OCI-LY7 (cell line): ENCODE measurements around the gene PCDH12. TPM values are rescaled to one million over a fixed set of nuclear protein-coding genes. Genes with fewer than 3 reads are reported as not detected.

Experiments
- BruUV-seq: library from RNA; stranded (reverse); fragments of 400-500 nt; replicated peaks from 2 replicates; lab custom pipeline; 2021; lab: Mats Ljungman, UMichigan
- CTCF ChIA-PET: fragments of 300-600 bp; sonication (Branson Sonifier 250); formaldehyde crosslinking; loops from one replicate; lab custom pipeline; 2022; ENCODE audit warnings: antibody characterized with exemption; ENCODE audit not compliant: unreplicated experiment; lab: Charles Lee
- POLR2A ChIA-PET: fragments of 300-600 bp; sonication (Branson Sonifier 250); formaldehyde crosslinking; loops from one replicate; lab custom pipeline; 2022; ENCODE audit warnings: antibody characterized with exemption; lab: Charles Lee
- DNase-seq: peaks from one replicate; pipeline ENCODE4 v3.0.0-alpha.2; 2015; ENCODE audit warnings: low spot score
- H2AFZ ChIP-seq: fragments of 200-600 bp; sonication (generic), shearing (Covaris generic); 2 replicates; pipeline ENCODE4 v1.6.1; 2014; ENCODE audit warnings: mild to moderate bottlenecking, antibody characterized with exemption, low read length, moderate library complexity
- H3K27ac ChIP-seq: fragments of 200-600 bp; sonication (generic); 2 replicates; pipeline ENCODE4 v1.5.1; 2014; ENCODE audit warnings: mixed run types, low read depth, mild to moderate bottlenecking, moderate library complexity, low read length, inconsistent platforms; ENCODE audit not compliant: poor library complexity, severe bottlenecking
- H3K36me3 ChIP-seq: fragments of 200-600 bp; sonication (generic); 2 replicates; pipeline ENCODE4 v1.6.1; 2014; ENCODE audit warnings: mild to moderate bottlenecking, antibody characterized with exemption, low read length, moderate library complexity, mixed read lengths; ENCODE audit not compliant: insufficient read depth
- H3K4me1 ChIP-seq: fragments of 200-600 bp; sonication (generic); 2 replicates; pipeline ENCODE4 v1.5.1; 2014; ENCODE audit warnings: mild to moderate bottlenecking, low read length; ENCODE audit not compliant: insufficient read depth, poor library complexity, severe bottlenecking
- H3K4me2 ChIP-seq: fragments of 200-600 bp; sonication (generic); 2 replicates; pipeline ENCODE4 v1.6.1; 2014; ENCODE audit warnings: mild to moderate bottlenecking, low read length
- H3K4me3 ChIP-seq: fragments of 200-600 bp; sonication (generic); 2 replicates; pipeline ENCODE4 v1.5.1; 2014; ENCODE audit warnings: mild to moderate bottlenecking, low read depth, low read length; ENCODE audit not compliant: poor library complexity, severe bottlenecking
- H3K79me2 ChIP-seq: fragments of 200-600 bp; sonication (generic); 2 replicates; pipeline ENCODE4 v1.6.1; 2016; ENCODE audit warnings: low read depth, mild to moderate bottlenecking, low read length, moderate library complexity, mixed read lengths; ENCODE audit not compliant: insufficient read depth
- H3K9me2 ChIP-seq: fragments of 200-600 bp; sonication (generic); 2 replicates; pipeline ENCODE4 v1.6.1; 2016; ENCODE audit warnings: mild to moderate bottlenecking, low read length, mixed read lengths; ENCODE audit not compliant: insufficient read depth
- H3K9me3 ChIP-seq: fragments of 200-600 bp; sonication (generic); 2 replicates; pipeline ENCODE4 v1.6.1; 2014; ENCODE audit warnings: mild to moderate bottlenecking, mixed run types, low read length, mixed read lengths
- H4K20me1 ChIP-seq: fragments of 200-600 bp; sonication (generic); 2 replicates; pipeline ENCODE4 v1.6.1; 2014; ENCODE audit warnings: mild to moderate bottlenecking, antibody characterized with exemption, low read length, moderate library complexity, mixed read lengths; ENCODE audit not compliant: insufficient read depth
- EZH2phosphoT487 ChIP-seq: fragments of 200-600 bp; sonication (generic); IDR thresholded peaks from 2 replicates; pipeline ENCODE4 v1.6.1; 2018; ENCODE audit warnings: low read depth, borderline replicate concordance, mild to moderate bottlenecking, mixed run types, antibody characterized with exemption, low read length, moderate library complexity, mixed read lengths
- intact Hi-C: fragments of 100-400 bp; cut with micrococcal nuclease; formaldehyde crosslinking; loops from one replicate; pipeline ENCODE4 v1.10.0; 2022; ENCODE audit not compliant: unreplicated experiment
- total RNA-seq, 2 experiments: library from RNA; depleted of rRNA in 1 of 2; stranded (reverse); fragments of >200 nt in 1 of 2; shearing (Covaris generic) in 1 of 2; gene quantifications; 2 replicates each; pipeline ENCODE4 v1.2.3, GENCODE V29; 2014 to 2022
- TF ChIP-seq, protein P1 (sequence below): fragments of 200-600 bp; sonication (generic); conservative IDR thresholded peaks from 2 replicates; pipeline ENCODE4 v1.5.1; 2014; ENCODE audit warnings: mild to moderate bottlenecking, antibody characterized with exemption, low read length, moderate library complexity, mixed read lengths

The PCDH12 gene
- total RNA-seq, 2 experiments from 2014 or later = 0.03 TPM; not detected in 1

DNA sequence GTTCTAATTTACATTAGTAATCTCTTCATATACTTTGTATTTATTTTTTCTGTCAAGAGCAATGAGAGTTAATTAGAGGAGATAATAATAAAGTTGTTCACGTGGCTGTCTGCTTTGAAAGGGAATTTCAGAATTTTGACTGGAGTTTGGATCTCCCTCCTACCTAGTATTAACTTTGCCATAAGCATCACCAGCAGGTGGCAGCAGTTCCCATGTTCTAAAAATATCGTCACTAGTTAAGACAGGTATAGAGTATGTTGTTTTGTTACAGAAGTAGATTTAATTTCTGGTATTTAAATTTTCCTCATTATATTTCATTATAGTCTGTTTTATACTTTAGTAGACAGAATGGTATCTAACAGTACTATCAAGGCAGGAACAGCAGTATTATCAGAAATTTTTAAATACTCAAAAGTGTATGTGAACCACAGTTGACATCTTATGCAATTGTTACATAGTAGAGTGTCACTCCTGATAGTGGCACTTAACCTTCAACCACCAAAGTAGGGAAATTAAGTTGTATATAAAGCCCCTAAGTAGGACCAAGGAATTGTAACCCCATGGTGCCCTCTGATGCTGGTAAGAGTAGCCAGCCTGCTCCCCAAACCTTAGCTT lies 34.5 kb upstream of the PCDH12 start:
- ChIA-PET POLR2A (no interaction called here), CTCF (no interaction called here)
- TF ChIP-seq, protein P1, sequence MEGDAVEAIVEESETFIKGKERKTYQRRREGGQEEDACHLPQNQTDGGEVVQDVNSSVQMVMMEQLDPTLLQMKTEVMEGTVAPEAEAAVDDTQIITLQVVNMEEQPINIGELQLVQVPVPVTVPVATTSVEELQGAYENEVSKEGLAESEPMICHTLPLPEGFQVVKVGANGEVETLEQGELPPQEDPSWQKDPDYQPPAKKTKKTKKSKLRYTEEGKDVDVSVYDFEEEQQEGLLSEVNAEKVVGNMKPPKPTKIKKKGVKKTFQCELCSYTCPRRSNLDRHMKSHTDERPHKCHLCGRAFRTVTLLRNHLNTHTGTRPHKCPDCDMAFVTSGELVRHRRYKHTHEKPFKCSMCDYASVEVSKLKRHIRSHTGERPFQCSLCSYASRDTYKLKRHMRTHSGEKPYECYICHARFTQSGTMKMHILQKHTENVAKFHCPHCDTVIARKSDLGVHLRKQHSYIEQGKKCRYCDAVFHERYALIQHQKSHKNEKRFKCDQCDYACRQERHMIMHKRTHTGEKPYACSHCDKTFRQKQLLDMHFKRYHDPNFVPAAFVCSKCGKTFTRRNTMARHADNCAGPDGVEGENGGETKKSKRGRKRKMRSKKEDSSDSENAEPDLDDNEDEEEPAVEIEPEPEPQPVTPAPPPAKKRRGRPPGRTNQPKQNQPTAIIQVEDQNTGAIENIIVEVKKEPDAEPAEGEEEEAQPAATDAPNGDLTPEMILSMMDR = peak; percentile 95
- no peak for TF ChIP-seq EZH2phosphoT487
- no peak overlapping the region for H3K27ac ChIP-seq
- no TSS peak for BruUV-seq
- no peaks in the 10 kb centered on the region for H3K9me3 ChIP-seq
- no peak overlapping the region for H2AFZ ChIP-seq
- no peaks in the 10 kb centered on the region for H4K20me1 ChIP-seq
- H3K36me3 ChIP-seq = peaks cover 77% of the 10 kb centered on the region
- no peak overlapping the region for H3K4me2 ChIP-seq
- peak; percentile 73 for DNase-seq
- intact Hi-C loops = loop anchor here (5.0 kb wide), 1 partner anchor 150 kb away; no protein-coding TSS in a partner anchor
- H3K4me1 ChIP-seq = no peaks in the 10 kb centered on the region
- H3K9me2 ChIP-seq = no peaks in the 10 kb centered on the region
- H3K4me3 ChIP-seq = no peak overlapping the region
- H3K79me2 ChIP-seq = peaks cover 4% of the 10 kb centered on the region; the same call in 1 of the 2 replicates

DNA sequence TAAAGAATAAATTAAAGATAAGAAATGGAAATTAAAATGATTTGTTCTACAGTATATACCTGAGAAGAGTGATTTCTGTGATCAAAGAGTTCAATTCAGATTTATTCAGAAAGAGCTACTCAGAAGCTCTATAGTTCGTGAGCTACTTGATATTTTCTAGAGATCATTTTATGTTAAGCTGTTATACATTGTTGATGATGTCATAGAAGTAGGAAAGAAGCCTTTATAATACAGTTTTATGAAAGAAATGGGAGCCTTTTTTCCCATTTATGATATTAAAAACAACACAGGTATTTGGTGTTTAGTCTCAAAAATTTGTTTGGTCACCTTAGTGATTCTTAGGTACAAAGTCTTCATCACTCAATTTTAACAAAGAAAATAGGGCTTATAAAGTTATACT lies 31.7 kb upstream of the PCDH12 start:
- TF ChIP-seq, protein P1 = no peak
- TF ChIP-seq EZH2phosphoT487 = no peak
- intact Hi-C loops = loop anchor here (5.0 kb wide), 1 partner anchor 153 kb away; no protein-coding TSS in a partner anchor
- DNase-seq = no peak
- peaks cover 88% of the 10 kb centered on the region for H3K36me3 ChIP-seq
- H3K27ac ChIP-seq = no peak overlapping the region
- no peaks in the 10 kb centered on the region for H3K9me3 ChIP-seq
- no peak overlapping the region for H3K4me3 ChIP-seq
- BruUV-seq = no TSS peak
- H3K9me2 ChIP-seq = no peaks in the 10 kb centered on the region
- H2AFZ ChIP-seq = no peak overlapping the region
- H3K4me2 ChIP-seq = no peak overlapping the region
- POLR2A ChIA-PET = interaction anchor here (0.7 to 2.5 kb wide), 7 partner anchors 8 to 148 kb away, joined by 3 to 11 read pairs (median 4); partner anchors contain the start of gene RNF14
- peaks cover 4% of the 10 kb centered on the region; the same call in 1 of the 2 replicates for H3K79me2 ChIP-seq
- CTCF ChIA-PET = interaction anchor here (1.2 kb wide), 1 partner anchor 29 kb away, joined by 3 read pairs; no protein-coding TSS in a partner anchor
- H3K4me1 ChIP-seq = no peaks in the 10 kb centered on the region
- H4K20me1 ChIP-seq = no peaks in the 10 kb centered on the region

DNA sequence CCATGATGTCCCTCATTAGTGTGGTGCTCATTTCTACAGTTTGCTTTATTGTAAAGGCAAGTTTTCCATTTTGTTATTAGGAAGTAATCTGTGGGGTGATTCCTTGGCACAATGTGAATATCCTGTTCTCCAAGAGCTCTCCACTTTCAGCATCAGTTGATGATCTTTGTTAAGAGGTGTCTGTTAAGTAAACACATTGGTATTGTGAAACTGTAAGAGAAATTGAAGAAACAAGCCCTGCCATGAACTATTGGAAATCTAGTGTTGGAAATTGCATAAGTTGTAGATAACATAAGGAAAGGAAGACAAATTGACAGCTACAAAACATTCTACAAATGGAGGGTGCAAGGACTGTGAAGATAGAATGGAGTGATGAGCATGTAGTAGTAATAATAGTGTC lies 28.1 kb upstream of the PCDH12 start:
- H2AFZ ChIP-seq = no peak overlapping the region
- H3K36me3 ChIP-seq = peaks cover 89% of the 10 kb centered on the region
- H3K4me2 ChIP-seq = no peak overlapping the region
- no peak overlapping the region for H3K4me3 ChIP-seq
- BruUV-seq = no TSS peak
- no peaks in the 10 kb centered on the region for H3K79me2 ChIP-seq
- intact Hi-C loops = no loop called here
- H3K9me3 ChIP-seq = no peaks in the 10 kb centered on the region
- no peaks in the 10 kb centered on the region for H3K4me1 ChIP-seq
- no peaks in the 10 kb centered on the region for H3K9me2 ChIP-seq
- H3K27ac ChIP-seq = no peak overlapping the region
- ChIA-PET POLR2A (interaction anchor here (0.6 to 1.4 kb wide), 5 partner anchors 8 to 107 kb away, joined by 3 to 7 read pairs (median 5); partner anchors contain the start of gene RNF14), CTCF (no interaction called here)
- no peaks in the 10 kb centered on the region for H4K20me1 ChIP-seq
- TF ChIP-seq EZH2phosphoT487 = no peak
- TF ChIP-seq, protein P1 = no peak
- DNase-seq = no peak
